ENCODE measurements around the gene PFN4. TPM values are rescaled to one million over a fixed set of nuclear protein-coding genes. Genes with fewer than 3 reads are reported as not detected.

The PFN4 gene
- total and polyA plus RNA-seq, 3 donors from 2014 or later = 39.8 to 248 (median 62.8) TPM

GRCh38 chr2:24072259-24072658, 50.9 kb downstream of the PFN4 start:
- intact Hi-C loops (cut with DNase I; ENCODE audit: low total_unique reads) = no loop called here
- H3K4me3 ChIP-seq = no peak overlapping the region
- no peaks in the 10 kb centered on the region for H3K9me3 ChIP-seq
- H3K36me3 ChIP-seq (ENCODE audit: low read depth, missing control alignments) = no peaks in the 10 kb centered on the region
- peaks cover 6% of the 10 kb centered on the region for H3K4me1 ChIP-seq
- no peak for TF ChIP-seq CTCF (IDR thresholded peaks at IDR 0.05)
- H3K27me3 ChIP-seq = no peaks in the 10 kb centered on the region
- H3K27ac ChIP-seq = no peak overlapping the region
- DNase-seq = no peak
- WGBS, 2 donors = 92% methylated on average over 4 of the region's 4 CpGs

- no peaks in the 10 kb centered on the region for H3K4me1 ChIP-seq
- H3K27me3 ChIP-seq = no peaks in the 10 kb centered on the region
- no peak overlapping the region for H3K27ac ChIP-seq
- WGBS, 2 donors = 81 to 87% methylated on average over 2 of the region's 2 CpGs
- no peak for DNase-seq
- no peak overlapping the region for H3K4me3 ChIP-seq
- no peaks in the 10 kb centered on the region for H3K9me3 ChIP-seq
- no peaks in the 10 kb centered on the region for H3K36me3 ChIP-seq (ENCODE audit: low read depth, missing control alignments)
- no peak for TF ChIP-seq CTCF (IDR thresholded peaks at IDR 0.05)
- no peak for TF ChIP-seq POLR2A (IDR thresholded peaks at IDR 0.05)
- intact Hi-C loops (cut with DNase I; ENCODE audit: low total_unique reads) = no loop called here
Observed at GRCh38 chr2:24065341-24065740, 57.8 kb downstream of the PFN4 start.

Other genes starting within 250 kb of the PFN4 start
- gene ATAD2B, start 196.2 kb downstream of the PFN4 start, total RNA-seq = 10 to 100 TPM; 23.2 to 32.3 TPM
- 11.7 TPM for gene ATAD2B, start 196.2 kb downstream of the PFN4 start, polyA plus RNA-seq (ENCODE audit: insufficient read depth, low read depth, low replicate concordance)
- gene UBXN2A, start 182.9 kb downstream of the PFN4 start, total RNA-seq = 10 to 100 TPM; 11.9 to 18.4 TPM
- 9.4 TPM for gene UBXN2A, start 182.9 kb downstream of the PFN4 start, polyA plus RNA-seq (ENCODE audit: insufficient read depth, low read depth, low replicate concordance)
- gene MFSD2B, start 113.2 kb downstream of the PFN4 start, total RNA-seq = under 1 TPM; 0.39 to 0.50 TPM
- 0.94 TPM for gene MFSD2B, start 113.2 kb downstream of the PFN4 start, polyA plus RNA-seq (ENCODE audit: insufficient read depth, low read depth, low replicate concordance)
- 10 to 100 TPM in 1 of 2 donors, 1 to 10 TPM in 1; 9.8 to 11.5 TPM for gene WDCP, start 75.9 kb downstream of the PFN4 start, total RNA-seq
- 10.4 TPM for gene WDCP, start 75.9 kb downstream of the PFN4 start, polyA plus RNA-seq (ENCODE audit: insufficient read depth, low read depth, low replicate concordance)
- 1 to 10 TPM; 2.7 to 3.0 TPM for gene FKBP1B, start 73.6 kb downstream of the PFN4 start, total RNA-seq
- 3.6 TPM for gene FKBP1B, start 73.6 kb downstream of the PFN4 start, polyA plus RNA-seq (ENCODE audit: insufficient read depth, low read depth, low replicate concordance)
- gene SF3B6, start 47.0 kb downstream of the PFN4 start, total RNA-seq = 10 to 100 TPM; 69.3 to 87.4 TPM
- 142 TPM for gene SF3B6, start 47.0 kb downstream of the PFN4 start, polyA plus RNA-seq (ENCODE audit: insufficient read depth, low read depth, low replicate concordance)
- 10 to 100 TPM; 31.3 to 36.5 TPM for gene TP53I3, start 38.5 kb downstream of the PFN4 start, total RNA-seq
- gene TP53I3, start 38.5 kb downstream of the PFN4 start, polyA plus RNA-seq (ENCODE audit: insufficient read depth, low read depth, low replicate concordance) = 70.4 TPM
- 10 to 100 TPM; 45.3 to 56.2 TPM for gene FAM228B, start 135 bp upstream of the PFN4 start, total RNA-seq
- 47.1 TPM for gene FAM228B, start 135 bp upstream of the PFN4 start, polyA plus RNA-seq (ENCODE audit: insufficient read depth, low read depth, low replicate concordance)
- gene FAM228A, start 51.7 kb upstream of the PFN4 start, total RNA-seq = 10 to 100 TPM; 29.7 to 33.4 TPM
- 72.4 TPM for gene FAM228A, start 51.7 kb upstream of the PFN4 start, polyA plus RNA-seq (ENCODE audit: insufficient read depth, low read depth, low replicate concordance)
- 10 to 100 TPM; 43.4 to 53.8 TPM for gene ITSN2, start 237.2 kb upstream of the PFN4 start, total RNA-seq
- gene ITSN2, start 237.2 kb upstream of the PFN4 start, polyA plus RNA-seq (ENCODE audit: insufficient read depth, low read depth, low replicate concordance) = 9.1 TPM